ENCODE measurements around the gene RRAD. TPM values are rescaled to one million over a fixed set of nuclear protein-coding genes. Genes with fewer than 3 reads are reported as not detected.

The RRAD gene
- polyA plus RNA-seq, 1 experiment = 1.9 TPM

DNA sequence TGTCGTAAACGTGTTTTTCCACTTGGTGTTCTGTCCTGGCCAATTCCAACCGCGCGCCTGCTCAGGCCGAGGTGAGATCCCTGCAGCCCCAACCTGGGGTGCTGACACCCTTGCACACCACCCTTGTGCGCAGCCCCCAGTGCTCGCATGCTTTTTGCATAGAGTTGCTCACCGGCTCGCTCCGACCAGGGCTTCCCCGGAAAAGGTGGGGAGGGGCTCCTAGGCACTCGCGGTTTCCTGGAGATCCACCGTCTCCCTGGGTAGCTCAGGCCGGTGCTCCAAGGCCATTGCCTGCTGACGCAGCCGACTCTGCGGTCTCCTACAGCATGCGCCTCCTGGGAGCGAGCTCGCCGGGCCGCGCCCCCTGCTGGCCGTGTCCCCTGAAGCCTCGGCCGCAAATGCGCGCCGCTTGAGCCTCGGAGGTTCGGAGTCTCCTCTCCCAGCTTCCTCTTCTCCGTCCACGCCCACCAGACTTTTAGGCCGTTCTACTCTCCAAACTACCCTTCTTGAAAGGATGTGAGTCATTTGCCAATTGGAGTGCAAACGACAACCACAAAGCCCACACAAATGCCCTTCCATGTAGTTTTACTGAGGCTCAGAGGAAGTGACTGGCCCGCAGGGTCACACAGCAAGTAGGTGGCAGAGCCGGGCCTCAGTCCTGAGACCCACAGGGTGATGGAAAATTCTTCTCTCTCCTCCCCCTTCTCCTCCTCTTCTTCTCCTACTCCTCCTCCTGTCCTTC is 52.2 kb downstream of the RRAD start:
- DNase-seq (ENCODE audit: low read depth, low spot score) = peak; percentile 94
- Histone ChIP-seq H3K27me3 (ENCODE audit: control insufficient read depth, insufficient read depth, low read length) (no peaks in the 10 kb centered on the region), H3K4me3 (ENCODE audit: low read depth, low read length) (peak overlapping the region; percentile 57), H3K9me3 (ENCODE audit: control insufficient read depth, insufficient read depth, low read length) (no peaks in the 10 kb centered on the region), H3K27ac (ENCODE audit: low read depth, low read length) (peak overlapping the region; percentile 82)
- ChIA-PET CTCF (interaction anchor here (0.5 to 10.4 kb wide), 37 partner anchors 9 to 539 kb away, joined by 3 to 161 read pairs (median 4); partner anchors contain the start of genes DYNC1LI2, NAE1 and RRAD), POLR2A (interaction anchor here (0.6 to 1.6 kb wide), 8 partner anchors 9 to 464 kb away, joined by 3 to 7 read pairs (median 3); partner anchors contain the start of gene NAE1)
- TF ChIP-seq, protein P1, sequence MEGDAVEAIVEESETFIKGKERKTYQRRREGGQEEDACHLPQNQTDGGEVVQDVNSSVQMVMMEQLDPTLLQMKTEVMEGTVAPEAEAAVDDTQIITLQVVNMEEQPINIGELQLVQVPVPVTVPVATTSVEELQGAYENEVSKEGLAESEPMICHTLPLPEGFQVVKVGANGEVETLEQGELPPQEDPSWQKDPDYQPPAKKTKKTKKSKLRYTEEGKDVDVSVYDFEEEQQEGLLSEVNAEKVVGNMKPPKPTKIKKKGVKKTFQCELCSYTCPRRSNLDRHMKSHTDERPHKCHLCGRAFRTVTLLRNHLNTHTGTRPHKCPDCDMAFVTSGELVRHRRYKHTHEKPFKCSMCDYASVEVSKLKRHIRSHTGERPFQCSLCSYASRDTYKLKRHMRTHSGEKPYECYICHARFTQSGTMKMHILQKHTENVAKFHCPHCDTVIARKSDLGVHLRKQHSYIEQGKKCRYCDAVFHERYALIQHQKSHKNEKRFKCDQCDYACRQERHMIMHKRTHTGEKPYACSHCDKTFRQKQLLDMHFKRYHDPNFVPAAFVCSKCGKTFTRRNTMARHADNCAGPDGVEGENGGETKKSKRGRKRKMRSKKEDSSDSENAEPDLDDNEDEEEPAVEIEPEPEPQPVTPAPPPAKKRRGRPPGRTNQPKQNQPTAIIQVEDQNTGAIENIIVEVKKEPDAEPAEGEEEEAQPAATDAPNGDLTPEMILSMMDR (IDR thresholded peaks at IDR 0.05; ENCODE audit: low read depth, low read length) = peak; percentile 94

DNA sequence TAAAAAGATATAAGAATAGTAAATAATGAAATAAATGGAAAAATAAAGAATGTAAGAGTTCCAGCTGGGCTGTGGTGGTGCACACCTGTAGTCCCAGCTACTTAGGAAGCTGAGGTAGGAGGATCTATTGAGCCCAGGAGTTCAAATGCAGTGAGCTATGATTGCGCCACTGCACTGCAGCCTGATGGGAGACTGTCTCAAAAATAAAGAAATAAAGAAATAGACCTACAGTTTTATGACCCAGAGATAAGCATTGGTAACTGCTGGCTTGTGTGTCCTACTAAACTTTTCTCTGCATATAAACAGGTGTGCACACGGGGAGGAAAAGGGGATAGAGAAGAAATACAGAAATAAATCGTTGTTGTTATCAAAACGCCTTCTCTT is 52.8 kb downstream of the RRAD start:
- no peaks in the 10 kb centered on the region for H3K9me3 ChIP-seq (ENCODE audit: control insufficient read depth, insufficient read depth, low read length)
- H3K27ac ChIP-seq (ENCODE audit: low read depth, low read length) = peak overlapping the region; percentile 82
- peak overlapping the region; percentile 57 for H3K4me3 ChIP-seq (ENCODE audit: low read depth, low read length)
- no peaks in the 10 kb centered on the region for H3K27me3 ChIP-seq (ENCODE audit: control insufficient read depth, insufficient read depth, low read length)
- TF ChIP-seq, protein P1 (IDR thresholded peaks at IDR 0.05; ENCODE audit: low read depth, low read length) = no peak
- POLR2A ChIA-PET = interaction anchor here (0.6 to 1.6 kb wide), 8 partner anchors 9 to 464 kb away, joined by 3 to 7 read pairs (median 3); partner anchors contain the start of gene NAE1
- DNase-seq (ENCODE audit: low read depth, low spot score) = no peak
- CTCF ChIA-PET = interaction anchor here (0.5 to 10.4 kb wide), 36 partner anchors 10 to 539 kb away, joined by 3 to 161 read pairs (median 4); partner anchors contain the start of genes DYNC1LI2, NAE1 and RRAD

DNA sequence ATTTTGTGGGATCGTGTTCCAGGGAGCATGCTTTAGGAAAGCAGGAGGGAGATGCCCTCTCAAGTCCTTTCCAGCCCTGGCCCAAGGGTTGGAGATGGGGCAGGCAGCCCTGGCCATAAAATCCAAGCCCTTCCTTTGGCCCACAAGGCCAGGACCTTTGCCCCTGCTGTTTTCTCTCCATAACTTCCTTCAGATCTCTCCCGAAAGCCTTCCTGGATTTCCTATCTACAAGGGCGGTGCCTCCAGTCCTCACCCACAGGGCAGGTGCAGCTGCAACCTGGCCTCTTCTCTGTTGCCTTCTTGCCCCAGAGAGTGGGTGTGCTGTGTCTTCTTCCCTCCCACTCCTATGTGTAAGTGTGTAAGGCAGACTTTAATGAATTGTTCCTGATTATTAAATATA is 53.5 kb downstream of the RRAD start:
- TF ChIP-seq, protein P1 (IDR thresholded peaks at IDR 0.05; ENCODE audit: low read depth, low read length) = no peak
- DNase-seq (ENCODE audit: low read depth, low spot score) = no peak
- Histone ChIP-seq H3K27me3 (ENCODE audit: control insufficient read depth, insufficient read depth, low read length) (no peaks in the 10 kb centered on the region), H3K4me3 (ENCODE audit: low read depth, low read length) (no peak overlapping the region), H3K27ac (ENCODE audit: low read depth, low read length) (no peak overlapping the region), H3K9me3 (ENCODE audit: control insufficient read depth, insufficient read depth, low read length) (no peaks in the 10 kb centered on the region)
- ChIA-PET CTCF (interaction anchor here (1.2 to 10.4 kb wide), 14 partner anchors 10 to 263 kb away, joined by 3 to 161 read pairs (median 7); partner anchors contain the start of gene NAE1), POLR2A (interaction anchor here (1.2 to 1.6 kb wide), 3 partner anchors 10 to 41 kb away, joined by 3 to 7 read pairs (median 6); partner anchors contain the start of gene NAE1)

Other genes with a start within 250 kb of the RRAD start
- gene CMTM4, start 228.8 kb downstream of the RRAD start, polyA plus RNA-seq (2011; rRNA removed) = 16.4 and 19.2 TPM in 2 replicates
- gene DYNC1LI2, start 173.9 kb downstream of the RRAD start, polyA plus RNA-seq (2011; rRNA removed) = 86.7 and 88.5 TPM in 2 replicates
- gene TERB1, start 124.0 kb downstream of the RRAD start, polyA plus RNA-seq (2011; rRNA removed) = not detected in 2 replicates
- 31.3 and 49.8 TPM in 2 replicates for gene NAE1, start 94.6 kb downstream of the RRAD start, polyA plus RNA-seq (2011; rRNA removed)
- gene CA7, start 81.1 kb downstream of the RRAD start, polyA plus RNA-seq (2011; rRNA removed) = not detected in 2 replicates
- 11.8 and 12.1 TPM in 2 replicates for gene PDP2, start 45.0 kb downstream of the RRAD start, polyA plus RNA-seq (2011; rRNA removed)
- gene CDH16, start 6.7 kb downstream of the RRAD start, polyA plus RNA-seq (2011; rRNA removed) = not detected in 2 replicates
- gene CIAO2B, start 8.9 kb upstream of the RRAD start, polyA plus RNA-seq (2011; rRNA removed) = 131 and 166 TPM in 2 replicates
- 20.7 and 24.9 TPM in 2 replicates for gene CES2, start 10.0 kb upstream of the RRAD start, polyA plus RNA-seq (2011; rRNA removed)
- 0.06 and 0.12 TPM in 2 replicates for gene CES3, start 35.7 kb upstream of the RRAD start, polyA plus RNA-seq (2011; rRNA removed)
- 2.8 and 3.3 TPM in 2 replicates for gene CES4A, start 63.1 kb upstream of the RRAD start, polyA plus RNA-seq (2011; rRNA removed)
- 35.9 and 46.1 TPM in 2 replicates for gene CBFB, start 103.6 kb upstream of the RRAD start, polyA plus RNA-seq (2011; rRNA removed)
- 24.6 and 26.1 TPM in 2 replicates for gene PHAF1, start 184.4 kb upstream of the RRAD start, polyA plus RNA-seq (2011; rRNA removed)
- 18.6 and 25.6 TPM in 2 replicates for gene B3GNT9, start 225.5 kb upstream of the RRAD start, polyA plus RNA-seq (2011; rRNA removed)
- 9.4 and 10.9 TPM in 2 replicates for gene TRADD, start 234.4 kb upstream of the RRAD start, polyA plus RNA-seq (2011; rRNA removed)
- 2.7 and 3.2 TPM in 2 replicates for gene FBXL8, start 234.4 kb upstream of the RRAD start, polyA plus RNA-seq (2011; rRNA removed)
- 0.82 and 1.0 TPM in 2 replicates for gene HSF4, start 239.2 kb upstream of the RRAD start, polyA plus RNA-seq (2011; rRNA removed)
- 8.2 and 10.7 TPM in 2 replicates for gene NOL3, start 245.0 kb upstream of the RRAD start, polyA plus RNA-seq (2011; rRNA removed)

All from AG04450 (cell line).